SK-N-SH treated with all-trans-retinoic acid at 6 μM for 48 hours (cell line): Measurements from ENCODE around the gene MARS1.
"Not testable (repeated sequence)": the region's sequence is repeated elsewhere in the genome, so short reads cannot be mapped to it uniquely, and the experiment has no call there.

Experiments used
- ATAC-seq: fragments of 200-7000 bp; cut with Tn5 transposase; 3 replicates; pipeline ENCODE4 v1.9.1; 2020; ENCODE audit warnings: mild to moderate bottlenecking, moderate library complexity
- BACH2 ChIP-seq: fragments of 250-450 bp; sonication (Bioruptor Pico); IDR thresholded peaks from 2 replicates; pipeline ENCODE4 v1.9.0; 2021; ENCODE audit warnings: mild to moderate bottlenecking, borderline replicate concordance
- CSDC2 ChIP-seq: fragments of 250-450 bp; sonication (Bioruptor Pico); IDR thresholded peaks from 2 replicates; pipeline ENCODE4 v1.5.0; 2020; ENCODE audit warnings: mild to moderate bottlenecking, moderate library complexity
- ESRRG ChIP-seq: fragments of 250-450 bp; sonication (Bioruptor Pico); IDR thresholded peaks from 2 replicates; pipeline ENCODE4 v1.6.1; 2021; ENCODE audit warnings: mild to moderate bottlenecking
- GLIS3 ChIP-seq: fragments of 250-450 bp; sonication (Bioruptor Pico); IDR thresholded peaks from 2 replicates; pipeline ENCODE4 v1.5.0; 2020; ENCODE audit warnings: mild to moderate bottlenecking, moderate library complexity
- ISL1 ChIP-seq: fragments of 250-450 bp; sonication (Bioruptor Pico); IDR thresholded peaks from 2 replicates; pipeline ENCODE4 v2.1.2; 2022; ENCODE audit warnings: mild to moderate bottlenecking, moderate library complexity
- OSR1 ChIP-seq: fragments of 250-450 bp; sonication (Bioruptor Pico); IDR thresholded peaks from 2 replicates; pipeline ENCODE4 v1.8.0; 2022; ENCODE audit warnings: moderate library complexity, mild to moderate bottlenecking, inconsistent platforms
- PPARA ChIP-seq: fragments of 250-450 bp; sonication (Bioruptor Pico); IDR thresholded peaks from 2 replicates; pipeline ENCODE4 v1.5.0; 2020; ENCODE audit warnings: mild to moderate bottlenecking, borderline replicate concordance
- RARB ChIP-seq: fragments of 250-450 bp; sonication (Bioruptor Pico); IDR thresholded peaks from 2 replicates; pipeline ENCODE4 v1.8.0; 2021; ENCODE audit warnings: mild to moderate bottlenecking, moderate library complexity
- SNAI2 ChIP-seq: fragments of 250-450 bp; sonication (Bioruptor Pico); IDR thresholded peaks from 2 replicates; pipeline ENCODE4 v1.5.0; 2020; ENCODE audit warnings: mild to moderate bottlenecking, moderate library complexity
- TCF4 ChIP-seq: fragments of 250-450 bp; sonication (Bioruptor Pico); IDR thresholded peaks from 2 replicates; pipeline ENCODE4 v1.8.0; 2021; ENCODE audit warnings: mild to moderate bottlenecking, moderate library complexity, borderline replicate concordance
- ZC3H10 ChIP-seq: fragments of 250-450 bp; sonication (Bioruptor Pico); IDR thresholded peaks from 2 replicates; pipeline ENCODE4 v1.5.1; 2021; ENCODE audit warnings: mild to moderate bottlenecking, moderate library complexity
- ZFP3 ChIP-seq: fragments of 250-450 bp; sonication (Bioruptor Pico); IDR thresholded peaks from 2 replicates; pipeline ENCODE4 v1.5.0; 2020; ENCODE audit warnings: mild to moderate bottlenecking, moderate library complexity
- ZFP30 ChIP-seq: fragments of 450-650 bp; formaldehyde crosslinking; IDR thresholded peaks from 2 replicates; pipeline ENCODE4 v1.5.0; 2022; ENCODE audit warnings: mild to moderate bottlenecking, moderate library complexity
- ZNF565 ChIP-seq: fragments of 450-650 bp; formaldehyde crosslinking; conservative IDR thresholded peaks from 2 replicates; pipeline ENCODE4 v1.5.0; 2020; ENCODE audit warnings: low read depth, mild to moderate bottlenecking, moderate library complexity
- ZNF70 ChIP-seq: fragments of 450-650 bp; formaldehyde crosslinking; IDR thresholded peaks from 2 replicates; pipeline ENCODE4 v1.5.0; 2020; ENCODE audit warnings: mild to moderate bottlenecking, moderate library complexity
- TF ChIP-seq, protein P1 (sequence below): fragments of 250-450 bp; sonication (Bioruptor Pico); IDR thresholded peaks from 2 replicates; pipeline ENCODE4 v1.5.1; 2020; ENCODE audit warnings: low read depth, mild to moderate bottlenecking, moderate library complexity
- TF ChIP-seq, protein P2 (sequence below): fragments of 250-450 bp; sonication (Bioruptor Pico); IDR thresholded peaks from 2 replicates; pipeline ENCODE4 v1.5.1; 2021; ENCODE audit warnings: mild to moderate bottlenecking, moderate library complexity
- TF ChIP-seq, protein P3 (sequence below): fragments of 250-450 bp; sonication (Bioruptor Pico); IDR thresholded peaks from 2 replicates; pipeline ENCODE4 v1.8.0; 2021; ENCODE audit warnings: low read depth, mild to moderate bottlenecking, moderate library complexity, borderline replicate concordance
- TF ChIP-seq, protein P4 (sequence below): fragments of 250-450 bp; sonication (Bioruptor Pico); IDR thresholded peaks from 2 replicates; pipeline ENCODE4 v1.5.0; 2020; ENCODE audit warnings: mild to moderate bottlenecking, moderate library complexity

The MARS1 gene

DNA sequence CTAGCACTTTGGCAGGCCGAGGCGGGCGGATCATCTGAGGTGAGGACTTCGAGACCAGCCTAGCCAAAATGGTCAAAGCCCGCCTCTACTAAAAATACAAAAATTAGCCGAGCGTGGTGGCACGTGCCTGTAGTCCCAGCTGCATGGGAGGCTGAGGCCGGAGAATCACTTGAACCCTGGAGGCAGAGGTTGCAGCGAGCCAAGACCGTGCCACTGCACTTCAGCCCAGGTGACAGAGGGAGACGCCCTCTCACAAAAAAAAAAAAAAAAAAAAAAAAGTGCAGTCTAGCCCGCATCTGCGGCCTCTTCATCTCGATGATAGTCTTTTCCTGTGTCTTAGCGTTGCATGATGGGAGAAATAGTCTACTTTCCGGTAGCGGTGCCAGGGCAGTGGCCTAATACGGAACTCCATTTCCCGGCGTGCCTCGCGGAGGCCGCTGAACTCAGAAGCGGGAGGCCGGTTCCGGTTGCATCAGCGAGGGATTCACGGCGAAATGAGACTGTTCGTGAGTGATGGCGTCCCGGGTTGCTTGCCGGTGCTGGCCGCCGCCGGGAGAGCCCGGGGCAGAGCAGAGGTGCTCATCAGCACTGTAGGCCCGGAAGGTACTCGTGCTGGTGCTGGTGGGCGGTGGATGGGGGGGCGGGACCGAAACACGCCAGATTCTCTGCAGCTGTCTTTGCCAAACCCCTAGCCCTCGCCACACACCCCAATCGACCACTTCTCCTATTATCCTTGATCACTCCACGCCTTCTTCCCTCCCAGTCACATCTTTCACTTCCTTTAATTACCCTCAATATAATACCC, at the start of gene MARS1:
MARS1 (plus strand) TSS at position 472 of the 805 bp plus-strand sequence; CDS start at position 495, 23 bp downstream.
- ATAC-seq, result peak; percentile 97
- TF ChIP-seq, protein P1, sequence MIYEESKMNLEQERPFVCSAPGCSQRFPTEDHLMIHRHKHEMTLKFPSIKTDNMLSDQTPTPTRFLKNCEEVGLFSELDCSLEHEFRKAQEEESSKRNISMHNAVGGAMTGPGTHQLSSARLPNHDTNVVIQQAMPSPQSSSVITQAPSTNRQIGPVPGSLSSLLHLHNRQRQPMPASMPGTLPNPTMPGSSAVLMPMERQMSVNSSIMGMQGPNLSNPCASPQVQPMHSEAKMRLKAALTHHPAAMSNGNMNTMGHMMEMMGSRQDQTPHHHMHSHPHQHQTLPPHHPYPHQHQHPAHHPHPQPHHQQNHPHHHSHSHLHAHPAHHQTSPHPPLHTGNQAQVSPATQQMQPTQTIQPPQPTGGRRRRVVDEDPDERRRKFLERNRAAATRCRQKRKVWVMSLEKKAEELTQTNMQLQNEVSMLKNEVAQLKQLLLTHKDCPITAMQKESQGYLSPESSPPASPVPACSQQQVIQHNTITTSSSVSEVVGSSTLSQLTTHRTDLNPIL (CRISPR knock-in tag), result no peak
- TF ChIP-seq, protein P2, sequence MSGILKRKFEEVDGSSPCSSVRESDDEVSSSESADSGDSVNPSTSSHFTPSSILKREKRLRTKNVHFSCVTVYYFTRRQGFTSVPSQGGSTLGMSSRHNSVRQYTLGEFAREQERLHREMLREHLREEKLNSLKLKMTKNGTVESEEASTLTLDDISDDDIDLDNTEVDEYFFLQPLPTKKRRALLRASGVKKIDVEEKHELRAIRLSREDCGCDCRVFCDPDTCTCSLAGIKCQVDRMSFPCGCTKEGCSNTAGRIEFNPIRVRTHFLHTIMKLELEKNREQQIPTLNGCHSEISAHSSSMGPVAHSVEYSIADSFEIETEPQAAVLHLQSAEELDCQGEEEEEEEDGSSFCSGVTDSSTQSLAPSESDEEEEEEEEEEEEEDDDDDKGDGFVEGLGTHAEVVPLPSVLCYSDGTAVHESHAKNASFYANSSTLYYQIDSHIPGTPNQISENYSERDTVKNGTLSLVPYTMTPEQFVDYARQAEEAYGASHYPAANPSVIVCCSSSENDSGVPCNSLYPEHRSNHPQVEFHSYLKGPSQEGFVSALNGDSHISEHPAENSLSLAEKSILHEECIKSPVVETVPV (CRISPR knock-in tag), result no peak
- TF ChIP-seq ISL1 (CRISPR knock-in tag) (no peak), BACH2 (CRISPR knock-in tag) (no peak), ZFP30 (no peak), SNAI2 (CRISPR knock-in tag) (no peak), TCF4 (CRISPR knock-in tag) (no peak), RARB (CRISPR knock-in tag) (no peak), ESRRG (CRISPR knock-in tag) (no peak), ZC3H10 (CRISPR knock-in tag) (no peak), ZNF70 (CRISPR knock-in tag) (no peak), ZFP3 (CRISPR knock-in tag) (no peak)
- TF ChIP-seq, protein P3, sequence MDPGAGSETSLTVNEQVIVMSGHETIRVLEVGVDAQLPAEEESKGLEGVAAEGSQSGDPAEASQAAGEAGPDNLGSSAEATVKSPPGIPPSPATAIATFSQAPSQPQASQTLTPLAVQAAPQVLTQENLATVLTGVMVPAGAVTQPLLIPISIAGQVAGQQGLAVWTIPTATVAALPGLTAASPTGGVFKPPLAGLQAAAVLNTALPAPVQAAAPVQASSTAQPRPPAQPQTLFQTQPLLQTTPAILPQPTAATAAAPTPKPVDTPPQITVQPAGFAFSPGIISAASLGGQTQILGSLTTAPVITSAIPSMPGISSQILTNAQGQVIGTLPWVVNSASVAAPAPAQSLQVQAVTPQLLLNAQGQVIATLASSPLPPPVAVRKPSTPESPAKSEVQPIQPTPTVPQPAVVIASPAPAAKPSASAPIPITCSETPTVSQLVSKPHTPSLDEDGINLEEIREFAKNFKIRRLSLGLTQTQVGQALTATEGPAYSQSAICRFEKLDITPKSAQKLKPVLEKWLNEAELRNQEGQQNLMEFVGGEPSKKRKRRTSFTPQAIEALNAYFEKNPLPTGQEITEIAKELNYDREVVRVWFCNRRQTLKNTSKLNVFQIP (CRISPR knock-in tag), result no peak

DNA sequence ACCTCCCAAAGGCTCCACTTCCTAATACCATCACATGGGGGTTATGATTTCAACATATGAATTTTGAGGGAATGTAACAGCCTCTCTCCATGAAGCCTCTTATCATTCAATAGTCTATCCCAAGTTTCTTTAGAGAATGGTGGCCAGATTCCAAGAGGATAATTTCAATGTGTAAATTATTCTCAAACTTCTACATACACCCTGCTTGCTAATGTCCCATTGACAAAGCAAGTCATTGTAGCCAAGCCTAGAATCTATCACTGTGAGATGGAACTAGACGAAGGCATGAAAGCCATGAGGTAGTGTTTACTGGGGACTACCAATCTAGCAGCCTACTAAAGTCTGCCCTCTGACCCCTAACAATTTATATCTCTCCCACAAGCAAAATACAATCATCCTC, 49.5 kb upstream of the MARS1 start:
- no peak for ATAC-seq
- TF ChIP-seq ZFP3 (CRISPR knock-in tag) (no peak), ZNF565 (CRISPR knock-in tag) (no peak), ESRRG (CRISPR knock-in tag) (no peak), GLIS3 (no peak), PPARA (no peak), ZNF70 (CRISPR knock-in tag) (no peak), OSR1 (CRISPR knock-in tag) (no peak)
- TF ChIP-seq, protein P3 (CRISPR knock-in tag), result no peak

DNA sequence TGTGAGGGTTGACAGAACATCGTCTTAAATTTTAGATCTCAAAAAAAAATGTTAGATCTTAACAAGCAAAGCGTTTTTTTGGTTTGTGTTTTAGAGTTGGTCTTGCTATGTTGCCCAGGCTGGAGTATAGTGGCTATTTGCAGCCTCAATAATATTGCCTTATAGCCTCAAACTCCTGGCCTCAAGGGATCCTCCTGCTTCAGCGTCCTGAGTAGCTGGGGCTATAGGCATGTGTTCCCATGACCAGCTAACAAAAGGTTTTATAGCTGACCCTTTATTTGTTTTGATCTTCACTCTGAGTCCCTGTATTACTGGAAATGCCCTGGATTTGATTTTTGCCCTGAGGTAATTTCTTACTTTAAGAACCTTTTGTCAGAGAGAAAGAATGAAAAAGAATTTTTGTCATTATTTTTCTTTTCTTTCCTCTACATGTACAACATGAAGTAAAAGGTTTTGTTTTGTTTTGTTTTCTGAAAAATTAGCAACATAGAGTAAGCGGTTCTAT, 48.1 kb upstream of the MARS1 start:
- ATAC-seq, result no peak
- TF ChIP-seq ZFP30 (no peak), RARB (CRISPR knock-in tag) (no peak), ESRRG (CRISPR knock-in tag) (no peak), ZNF70 (CRISPR knock-in tag) (no peak), ZC3H10 (CRISPR knock-in tag) (no peak), SNAI2 (CRISPR knock-in tag) (no peak), GLIS3 (no peak), BACH2 (CRISPR knock-in tag) (no peak), CSDC2 (no peak)
- TF ChIP-seq, protein P4, sequence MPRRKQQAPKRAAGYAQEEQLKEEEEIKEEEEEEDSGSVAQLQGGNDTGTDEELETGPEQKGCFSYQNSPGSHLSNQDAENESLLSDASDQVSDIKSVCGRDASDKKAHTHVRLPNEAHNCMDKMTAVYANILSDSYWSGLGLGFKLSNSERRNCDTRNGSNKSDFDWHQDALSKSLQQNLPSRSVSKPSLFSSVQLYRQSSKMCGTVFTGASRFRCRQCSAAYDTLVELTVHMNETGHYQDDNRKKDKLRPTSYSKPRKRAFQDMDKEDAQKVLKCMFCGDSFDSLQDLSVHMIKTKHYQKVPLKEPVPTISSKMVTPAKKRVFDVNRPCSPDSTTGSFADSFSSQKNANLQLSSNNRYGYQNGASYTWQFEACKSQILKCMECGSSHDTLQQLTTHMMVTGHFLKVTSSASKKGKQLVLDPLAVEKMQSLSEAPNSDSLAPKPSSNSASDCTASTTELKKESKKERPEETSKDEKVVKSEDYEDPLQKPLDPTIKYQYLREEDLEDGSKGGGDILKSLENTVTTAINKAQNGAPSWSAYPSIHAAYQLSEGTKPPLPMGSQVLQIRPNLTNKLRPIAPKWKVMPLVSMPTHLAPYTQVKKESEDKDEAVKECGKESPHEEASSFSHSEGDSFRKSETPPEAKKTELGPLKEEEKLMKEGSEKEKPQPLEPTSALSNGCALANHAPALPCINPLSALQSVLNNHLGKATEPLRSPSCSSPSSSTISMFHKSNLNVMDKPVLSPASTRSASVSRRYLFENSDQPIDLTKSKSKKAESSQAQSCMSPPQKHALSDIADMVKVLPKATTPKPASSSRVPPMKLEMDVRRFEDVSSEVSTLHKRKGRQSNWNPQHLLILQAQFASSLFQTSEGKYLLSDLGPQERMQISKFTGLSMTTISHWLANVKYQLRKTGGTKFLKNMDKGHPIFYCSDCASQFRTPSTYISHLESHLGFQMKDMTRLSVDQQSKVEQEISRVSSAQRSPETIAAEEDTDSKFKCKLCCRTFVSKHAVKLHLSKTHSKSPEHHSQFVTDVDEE (CRISPR knock-in tag), result no peak
- TF ChIP-seq, protein P2 (CRISPR knock-in tag), result no peak
- TF ChIP-seq, protein P1 (CRISPR knock-in tag), result no peak
- TF ChIP-seq, protein P3 (CRISPR knock-in tag), result no peak

DNA sequence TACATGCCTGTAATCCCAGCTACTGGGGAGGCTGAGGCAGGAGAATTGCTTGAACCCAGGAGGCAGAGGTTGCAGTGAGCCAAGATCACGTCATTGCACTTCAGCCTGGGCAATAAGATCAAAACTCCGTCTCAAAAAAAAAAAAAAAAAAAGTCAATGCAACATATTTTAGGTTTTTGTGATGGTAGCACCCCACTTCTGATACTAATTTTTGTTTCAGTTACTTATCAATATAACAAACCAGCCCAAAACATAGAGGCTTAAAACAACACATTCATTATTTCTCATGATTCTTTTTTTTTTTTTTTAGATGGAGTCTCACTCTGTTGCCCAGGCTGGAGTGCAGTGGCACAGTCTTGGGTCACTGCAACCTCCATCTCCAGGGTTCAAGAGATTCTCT, 46.5 kb upstream of the MARS1 start:
- not testable (repeated sequence) for ATAC-seq
